ENCODE results near the gene PLCD3.

DNA sequence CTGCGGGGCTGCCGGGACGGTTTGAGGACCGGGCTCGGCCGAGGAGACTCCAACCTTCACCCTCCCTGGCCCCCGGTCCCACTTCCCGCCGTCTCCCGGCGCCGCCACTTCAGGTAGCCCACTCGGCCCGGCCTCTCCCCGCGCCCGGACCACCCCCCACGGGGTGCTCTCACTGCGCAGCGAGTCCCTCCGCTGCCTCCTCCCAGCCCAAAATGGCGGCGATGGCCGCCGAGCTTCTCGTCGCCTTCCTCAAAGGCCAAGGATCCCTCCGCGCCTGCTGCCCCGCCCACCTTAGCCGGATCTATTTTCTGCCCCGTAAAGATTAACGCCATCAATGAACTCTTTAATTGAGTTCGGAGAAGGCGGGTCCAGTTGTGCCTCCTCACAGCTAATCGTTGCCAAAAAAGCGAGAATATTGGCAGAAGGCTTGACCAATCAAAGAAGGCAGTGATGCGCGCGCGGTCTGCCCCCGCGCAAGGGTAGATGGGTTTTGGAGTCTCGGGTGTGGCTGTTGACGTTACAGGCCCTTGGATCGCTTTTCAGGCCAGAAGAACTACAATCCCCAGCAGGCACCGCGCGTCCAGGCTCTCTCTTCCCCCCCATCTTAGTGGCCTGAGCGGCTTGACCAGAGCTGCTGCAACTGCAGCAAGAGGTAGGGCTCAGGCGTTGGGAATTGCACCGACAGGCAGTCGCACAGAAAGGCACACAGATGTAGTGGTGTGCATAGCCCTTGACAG is 29.1 kb upstream of the PLCD3 start, which contains the start of gene HEXIM2:
- TF ChIP-seq POLR2A (IDR thresholded peaks at IDR 0.05; ENCODE audit: low read length), result peak; percentile 98
- no peak for TF ChIP-seq GATA1 (IDR thresholded peaks at IDR 0.05; ENCODE audit: low read depth, low read length)
